HT-29 (cell line): Measurements from ENCODE around the gene FGB. TPM values are rescaled to one million over a fixed set of nuclear protein-coding genes. Genes with fewer than 3 reads are reported as not detected.

Source experiments
- DNase-seq: peaks from one replicate; pipeline ENCODE4 v3.0.0-alpha.2; 2015; ENCODE audit warnings: low spot score
- total RNA-seq: library from RNA; depleted of rRNA; stranded (reverse); fragments of >200 nt; shearing (Covaris generic); gene quantifications from 2 replicates; pipeline ENCODE4 v1.2.3, GENCODE V29; 2014; rRNA removed

Gene FGB
- not detected in 2 replicates for total RNA-seq

- no peak for DNase-seq
Measured at GRCh38 chr4:154562697-154563254, at the start of gene FGB. Gene FGB, plus strand, starts transcription at chr4:154563011. Its CDS starts 8 bp downstream, at chr4:154563019.

DNA sequence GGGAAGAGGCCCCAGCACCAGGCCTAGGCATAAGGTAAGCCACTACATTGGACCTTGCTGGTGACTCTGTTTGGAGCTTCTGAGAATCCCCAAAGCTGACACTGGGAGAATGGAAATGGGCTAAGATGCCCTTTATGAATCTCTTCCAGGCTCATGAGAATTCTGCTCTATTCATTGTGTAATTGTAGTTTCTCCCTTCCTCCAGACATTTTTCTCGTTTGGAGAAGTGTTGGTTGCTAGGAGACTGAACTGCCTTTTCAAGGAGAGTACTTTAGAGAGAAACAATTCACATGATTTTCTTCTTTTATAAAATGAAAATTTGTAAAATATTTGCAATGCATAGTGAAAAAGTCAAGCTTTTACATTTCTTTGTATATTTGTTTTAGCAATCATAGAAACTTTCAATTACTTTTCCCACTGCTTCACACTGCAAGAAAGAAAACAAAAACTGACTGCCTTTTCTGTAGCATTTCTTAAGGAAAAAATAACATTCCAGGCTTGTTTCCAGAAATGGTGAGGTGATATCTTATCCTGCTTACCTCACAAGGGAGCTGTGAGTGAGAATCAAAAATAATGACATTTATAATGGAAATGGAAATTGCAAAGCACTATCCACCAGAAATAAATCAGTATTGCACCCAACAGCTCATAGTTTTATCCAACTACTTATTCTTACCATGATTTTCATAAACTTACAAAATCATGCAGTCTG is 46.3 kb upstream of the FGB start:
- no peak for DNase-seq

DNA sequence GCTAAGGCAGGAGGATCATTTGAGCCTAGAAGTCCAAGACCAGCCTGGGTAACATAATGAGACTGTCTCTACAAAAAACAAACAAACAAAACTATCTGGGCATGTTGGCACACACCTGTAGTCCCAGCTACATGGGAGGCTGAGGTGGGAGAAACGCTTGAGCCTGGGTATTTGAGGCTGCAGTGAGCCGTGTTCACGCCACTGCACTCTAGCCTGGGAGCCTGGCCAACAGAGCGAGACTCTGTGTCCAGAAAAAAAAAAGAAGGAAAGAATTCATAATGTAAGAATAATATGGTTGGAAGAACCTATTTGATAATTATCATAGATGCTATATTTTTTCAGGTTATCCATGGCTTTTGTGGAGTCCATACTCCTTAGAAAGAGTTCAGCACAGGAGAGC is 45.2 kb upstream of the FGB start:
- DNase-seq: no peak

DNA sequence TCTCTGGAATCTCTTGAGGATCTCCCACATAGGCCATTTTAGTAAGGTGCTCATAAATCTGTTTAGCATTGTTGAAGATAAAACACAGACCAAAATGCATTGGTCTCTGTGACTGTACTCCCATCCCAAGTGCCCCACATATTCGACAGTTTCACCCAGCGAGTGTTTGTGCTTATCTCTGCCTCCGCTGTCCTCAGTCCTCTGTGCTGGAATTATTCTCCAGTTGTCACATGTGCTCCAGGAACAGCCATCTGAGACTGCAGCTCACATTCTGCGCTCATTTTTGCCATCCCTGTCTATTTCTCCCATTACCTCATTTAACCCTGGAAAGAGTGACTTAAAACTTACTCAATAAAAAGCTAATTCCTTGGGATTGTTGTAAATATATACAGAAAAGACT is 43.6 kb upstream of the FGB start:
- no peak for DNase-seq

DNA sequence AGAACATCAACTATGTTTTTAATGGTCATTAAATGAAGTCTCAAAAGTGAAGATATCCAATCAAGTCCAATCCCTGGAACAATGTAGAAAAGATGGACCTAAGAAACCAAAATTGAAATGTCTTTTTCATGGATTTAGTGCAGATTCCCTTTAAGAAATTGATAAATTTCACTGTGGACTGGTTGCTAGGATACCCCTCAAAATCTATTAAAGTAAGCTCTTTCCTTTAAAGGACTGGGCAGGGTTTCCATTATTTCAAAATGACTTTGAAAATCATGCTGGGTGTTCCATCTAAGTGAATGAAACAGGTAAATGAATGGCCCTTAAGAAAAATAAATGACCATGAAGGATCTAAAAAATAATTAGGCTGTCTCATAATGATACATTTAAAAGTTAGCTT is 41.2 kb upstream of the FGB start:
- no peak for DNase-seq

DNA sequence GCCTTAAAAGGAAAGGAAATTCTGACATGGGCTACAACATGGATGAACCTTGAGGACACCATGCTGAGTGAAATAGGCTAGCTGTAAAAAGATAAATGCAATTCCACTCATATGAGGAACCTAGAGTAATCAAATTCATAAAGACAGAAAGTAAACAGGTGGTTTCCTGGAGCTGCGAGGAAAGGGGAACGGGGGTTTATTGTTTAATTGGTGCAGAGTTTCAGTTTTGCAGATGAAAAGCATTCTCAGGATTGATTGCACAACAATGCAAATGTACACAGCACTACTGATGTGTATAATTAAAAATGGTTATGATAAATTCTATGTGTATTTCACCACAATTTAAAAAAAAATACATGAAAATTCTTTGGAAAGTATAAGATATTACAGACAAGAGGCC is 36.7 kb upstream of the FGB start:
- no peak for DNase-seq

DNA sequence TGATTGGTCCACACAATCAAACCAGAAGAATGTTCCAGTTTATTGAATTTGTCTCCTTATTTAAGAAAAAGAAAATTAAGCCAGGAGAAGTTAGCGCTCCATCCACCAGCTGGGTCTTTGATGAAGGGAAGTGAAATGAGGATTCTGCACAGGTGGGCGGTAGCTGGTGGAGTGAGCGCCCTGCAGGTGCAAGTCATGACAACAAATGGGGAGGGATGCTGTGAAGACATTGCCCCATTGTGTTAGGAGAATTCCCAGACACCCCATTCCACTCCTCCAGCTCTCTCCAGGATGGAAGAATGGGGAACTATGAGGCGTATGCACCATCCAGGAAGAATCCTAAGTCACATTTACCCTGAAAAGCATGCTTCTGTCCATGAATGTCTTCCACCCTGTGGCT is 35.5 kb upstream of the FGB start:
- DNase-seq: no peak

DNA sequence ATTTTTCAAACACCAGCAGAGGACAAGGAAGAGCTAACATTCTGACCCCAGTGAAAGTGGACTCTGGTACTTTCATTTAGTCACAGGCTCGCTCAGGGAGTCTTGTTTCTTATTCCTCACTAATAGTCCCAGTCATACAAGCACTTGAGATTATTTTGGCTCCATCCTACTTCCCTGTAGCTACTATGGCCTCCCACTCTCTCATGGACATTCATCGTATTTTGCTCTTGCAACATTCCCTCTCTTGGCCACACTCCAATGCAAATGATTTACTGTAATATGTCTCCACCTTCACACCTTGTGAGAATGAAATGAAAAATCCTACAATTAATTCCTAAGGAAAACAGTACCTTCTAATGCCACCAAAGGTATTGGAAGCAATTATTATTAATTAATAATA is 33.9 kb upstream of the FGB start:
- DNase-seq: no peak

DNA sequence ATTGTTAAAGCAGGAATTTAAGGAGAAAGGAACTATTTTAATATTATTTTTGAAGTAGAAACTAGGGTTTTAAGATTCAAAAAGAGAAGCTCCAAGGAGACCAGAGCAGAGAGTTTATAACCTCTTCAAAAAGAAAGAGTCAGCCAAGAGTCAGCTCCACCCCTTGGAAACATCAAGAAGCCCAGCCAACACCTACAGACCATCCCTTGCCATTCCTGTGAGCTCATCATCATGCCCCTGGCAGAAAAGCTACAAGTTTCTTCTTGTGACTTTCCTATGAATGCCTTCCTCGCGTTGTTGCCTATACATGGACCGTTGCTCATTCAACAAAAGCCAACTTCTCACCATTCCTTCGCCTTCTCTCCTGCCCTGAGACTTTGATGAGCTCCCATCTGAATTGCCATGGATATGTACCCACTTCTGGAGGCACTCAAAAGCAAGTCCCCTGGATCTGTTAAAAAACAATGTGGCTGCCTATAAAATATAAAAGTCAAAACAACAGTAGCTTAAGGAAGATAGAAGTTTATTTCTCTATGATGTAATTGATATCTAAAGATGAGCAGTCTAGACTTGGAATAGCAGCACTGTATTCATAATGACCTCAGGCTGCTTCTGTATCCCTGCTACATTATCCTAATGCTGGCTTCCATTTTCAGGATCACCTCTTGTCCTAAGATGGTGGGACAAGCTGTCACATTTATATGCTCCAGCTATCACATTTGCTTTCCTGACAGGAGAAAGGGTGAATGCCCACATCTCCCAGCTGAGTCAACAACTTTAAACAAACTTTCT is 32.9 kb upstream of the FGB start:
- DNase-seq: no peak

DNA sequence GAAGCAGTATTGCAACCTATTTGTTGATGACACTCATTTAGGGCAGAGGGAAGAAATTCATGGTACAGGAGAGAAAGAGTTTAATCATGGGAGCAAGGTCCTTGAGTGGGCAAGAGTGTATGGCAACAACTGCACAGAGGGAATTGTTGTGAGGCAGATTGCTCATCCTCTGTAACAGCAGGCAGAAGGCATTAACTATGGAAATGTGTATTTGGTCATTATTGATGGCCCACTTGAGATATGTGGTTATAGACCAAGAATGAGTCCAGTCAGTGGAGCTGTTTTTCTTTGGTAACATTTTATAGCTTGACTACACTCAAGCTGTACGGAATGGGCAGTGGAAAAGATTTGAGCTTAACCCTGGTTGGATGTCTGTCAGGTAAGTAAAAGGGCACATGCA is 28.5 kb upstream of the FGB start:
- DNase-seq: no peak

GRCh38 chr4:154542271-154542879 is 20.4 kb upstream of the FGB start:
- DNase-seq: no peak

DNA sequence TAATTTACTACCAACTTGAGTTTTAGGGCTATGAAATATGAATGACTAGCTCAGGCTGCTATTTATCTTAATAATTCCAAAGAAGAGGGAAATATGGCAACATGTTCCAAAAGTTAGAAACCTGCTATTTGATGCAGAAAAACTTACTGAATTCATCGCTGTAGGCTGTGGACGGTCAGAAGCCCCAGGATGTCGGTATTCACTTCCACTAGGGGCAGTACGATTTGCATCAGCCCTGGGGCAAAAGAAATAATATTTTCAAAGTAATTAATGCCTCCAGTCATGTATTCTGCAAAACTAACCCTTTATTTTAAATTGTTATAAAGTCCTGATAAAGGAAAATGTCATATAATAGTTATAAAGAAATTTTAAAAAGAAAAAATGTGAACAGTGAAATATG is 17.1 kb upstream of the FGB start:
- DNase-seq: no peak

- DNase-seq: peak; percentile 97
Measured at GRCh38 chr4:154549894-154550790, 12.7 kb upstream of the FGB start, which contains the start of gene PLRG1. Gene PLRG1, minus strand, starts transcription at chr4:154550400. Its CDS starts 92 bp downstream, at chr4:154550308.

GRCh38 chr4:154551872-154552686 is 10.7 kb upstream of the FGB start:
- DNase-seq: peak; percentile 80

DNA sequence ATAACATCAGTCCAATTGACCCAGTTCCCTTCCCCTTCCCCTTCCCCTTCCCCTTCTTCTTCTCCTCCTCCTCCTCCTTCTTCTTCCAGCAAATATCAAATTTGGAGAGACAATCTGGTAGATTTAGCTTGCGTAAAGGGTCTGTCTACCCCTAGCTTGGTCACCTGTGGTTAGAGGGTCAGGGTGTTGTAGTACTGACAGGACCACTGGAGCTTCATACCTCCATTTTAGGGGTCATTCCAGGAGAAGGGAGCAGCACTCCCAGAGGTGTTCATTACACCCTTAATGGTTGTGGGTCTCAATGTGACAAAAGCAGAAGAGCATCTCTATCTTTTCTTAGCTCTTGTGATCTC is 3.7 kb upstream of the FGB start:
- DNase-seq: no peak

DNA sequence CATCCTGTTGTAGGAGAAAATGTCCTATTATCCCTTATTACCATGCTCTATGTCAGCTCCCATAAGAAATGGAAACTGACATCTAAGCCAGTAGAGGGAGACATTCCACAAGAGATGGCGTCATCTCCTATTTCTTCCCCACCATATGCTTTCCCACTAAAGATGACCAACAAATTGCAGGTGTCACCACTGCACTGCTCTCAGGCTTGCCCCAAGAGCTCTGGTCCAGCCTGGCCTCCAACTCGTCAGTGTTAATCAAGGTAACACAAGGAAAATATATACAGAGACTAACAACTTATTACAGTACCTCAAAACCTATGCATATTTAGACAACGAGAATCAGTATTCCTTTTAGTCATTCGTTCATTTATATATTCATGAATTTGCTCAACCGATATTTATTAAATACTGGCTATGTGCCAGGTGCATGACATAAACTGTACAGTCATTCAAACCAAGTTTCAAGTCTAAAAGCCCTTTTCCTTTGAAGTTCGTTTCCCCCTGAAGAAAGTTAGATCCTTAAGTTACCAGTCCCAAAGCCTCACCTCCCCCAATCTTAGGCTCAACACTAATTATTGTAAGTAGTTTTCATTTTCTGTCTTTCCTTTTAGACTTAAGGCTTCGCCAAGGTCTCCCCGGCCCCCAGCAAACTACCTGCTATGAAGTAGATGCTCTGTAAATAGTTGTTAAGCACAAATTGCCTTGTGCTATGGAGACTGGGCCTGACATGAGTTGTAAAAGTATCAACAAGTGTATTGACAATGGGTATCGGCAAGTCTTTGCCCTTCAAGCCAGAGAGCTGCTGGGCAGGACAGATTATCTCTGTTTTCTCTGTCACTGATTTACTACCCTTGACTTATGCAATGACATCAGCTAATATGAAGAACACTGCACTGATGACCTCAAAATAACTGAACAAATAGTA is 3.1 kb upstream of the FGB start:
- peak; percentile 76 for DNase-seq

DNA sequence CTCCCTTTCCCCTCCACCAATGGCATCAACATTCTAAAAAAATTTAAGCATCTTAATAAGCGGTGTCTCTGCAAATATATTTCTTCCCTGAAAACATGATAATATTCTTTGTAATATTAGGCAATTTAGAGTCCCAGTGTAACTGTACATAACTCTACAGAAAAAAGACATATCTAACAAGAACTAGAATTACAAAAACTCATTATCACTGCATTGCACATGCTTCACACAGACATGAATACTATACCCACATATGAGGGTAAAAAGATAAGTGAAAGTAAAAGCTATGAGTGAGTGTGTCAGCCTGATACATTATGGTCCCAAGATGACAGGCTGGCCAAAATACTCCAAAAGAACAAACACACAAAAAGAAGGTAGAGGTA is 2.4 kb upstream of the FGB start:
- no peak for DNase-seq

- DNase-seq: no peak
Measured at GRCh38 chr4:154560824-154561231, 2.0 kb upstream of the FGB start.

- DNase-seq: no peak
Measured at GRCh38 chr4:154564311-154564710, 1.5 kb downstream of the FGB start.
